Stimulated activated CD4-positive, alpha-beta T cell treated with anti-CD3 and anti-CD28 coated beads, Interleukin-4, amount 100 ng/mL, for 4 hours (primary cell): ENCODE results near the gene EIF2A.
"Not testable (repeated sequence)": the region's sequence is repeated elsewhere in the genome, so short reads cannot be mapped to it uniquely, and the experiment has no call there.

Experiments
- DNase-seq, 2 experiments: peaks; one replicate each; pipeline ENCODE4 v3.0.0-alpha.2; 2020

EIF2A gene

DNA sequence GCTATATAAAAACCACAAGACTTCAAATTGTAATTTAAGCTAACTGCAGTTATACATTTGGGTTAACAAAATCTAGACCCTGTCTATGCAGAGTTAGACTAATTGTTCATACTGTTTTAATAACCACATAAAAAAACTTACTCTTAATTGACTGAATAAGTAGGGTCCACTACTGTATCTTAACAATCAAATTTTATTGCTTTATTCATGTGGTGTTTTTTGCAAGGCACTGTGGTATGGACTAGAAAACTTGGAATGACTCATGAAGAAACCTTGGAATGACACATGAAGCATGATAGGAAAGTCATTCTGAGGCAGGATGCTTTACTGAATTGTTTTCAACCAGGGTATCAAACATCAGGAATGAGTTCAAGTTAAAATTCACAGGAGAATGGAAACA lies 2.5 kb upstream of the EIF2A start:
- DNase-seq, result no peak

DNA sequence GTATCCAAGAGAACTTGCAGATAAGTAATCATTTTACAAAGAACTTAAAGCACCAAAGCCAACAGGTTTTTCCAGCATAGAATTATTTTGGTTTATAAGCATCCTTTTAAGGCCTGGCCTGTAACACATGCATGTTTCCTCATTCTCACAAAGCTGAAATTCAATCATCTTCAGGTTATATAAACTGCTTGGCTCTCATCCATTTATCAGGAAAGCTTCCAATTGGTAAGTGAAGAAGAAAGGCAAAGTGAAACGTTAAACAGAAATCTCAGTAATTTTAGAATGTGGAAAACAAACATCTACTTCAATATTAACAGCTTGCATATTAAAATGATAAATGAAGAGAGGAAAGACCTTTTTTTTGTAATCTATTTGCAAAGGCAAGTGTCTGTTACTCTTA lies 1.9 kb upstream of the EIF2A start:
- no peak for DNase-seq

DNA sequence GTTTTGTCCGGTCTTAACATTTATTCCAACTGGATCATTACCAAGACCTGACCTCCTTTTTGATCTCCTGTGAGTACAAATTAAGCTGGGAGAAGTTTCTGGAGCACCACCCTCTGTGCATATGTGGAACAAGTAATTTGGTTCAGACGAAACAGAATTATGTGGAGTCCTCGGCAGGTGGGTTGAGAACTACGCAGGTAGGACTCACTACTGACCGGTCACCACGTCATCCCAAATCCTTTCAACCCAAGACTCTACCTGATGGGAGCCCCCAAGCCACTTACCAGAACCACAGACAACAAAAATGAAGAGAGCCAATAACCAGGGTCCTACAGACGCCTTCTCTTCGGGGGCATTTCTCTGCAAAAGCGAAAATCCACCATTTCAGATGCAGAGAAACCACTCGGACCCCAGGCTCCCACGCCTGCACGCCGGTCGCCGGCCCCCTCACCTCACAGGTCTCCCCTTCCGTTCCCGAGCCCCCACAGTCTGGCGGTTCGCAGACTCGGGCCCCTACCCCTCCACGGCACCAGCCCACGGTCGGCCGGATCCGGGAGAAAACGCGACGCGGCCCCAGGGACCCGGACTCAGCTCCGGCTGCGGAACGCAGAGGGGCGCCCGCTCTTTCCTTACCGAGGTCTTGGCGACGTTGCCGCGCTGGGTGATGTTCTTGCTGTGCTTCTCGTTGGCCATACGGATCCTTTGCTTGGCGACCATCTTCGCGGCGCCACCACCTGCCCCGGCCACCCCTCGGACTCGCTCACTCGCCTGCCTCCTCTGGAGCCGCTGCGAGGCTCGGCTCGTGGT lies 965 bp upstream of the EIF2A start:
- peak in 1 of 2 experiments; percentile 22 for DNase-seq

DNA sequence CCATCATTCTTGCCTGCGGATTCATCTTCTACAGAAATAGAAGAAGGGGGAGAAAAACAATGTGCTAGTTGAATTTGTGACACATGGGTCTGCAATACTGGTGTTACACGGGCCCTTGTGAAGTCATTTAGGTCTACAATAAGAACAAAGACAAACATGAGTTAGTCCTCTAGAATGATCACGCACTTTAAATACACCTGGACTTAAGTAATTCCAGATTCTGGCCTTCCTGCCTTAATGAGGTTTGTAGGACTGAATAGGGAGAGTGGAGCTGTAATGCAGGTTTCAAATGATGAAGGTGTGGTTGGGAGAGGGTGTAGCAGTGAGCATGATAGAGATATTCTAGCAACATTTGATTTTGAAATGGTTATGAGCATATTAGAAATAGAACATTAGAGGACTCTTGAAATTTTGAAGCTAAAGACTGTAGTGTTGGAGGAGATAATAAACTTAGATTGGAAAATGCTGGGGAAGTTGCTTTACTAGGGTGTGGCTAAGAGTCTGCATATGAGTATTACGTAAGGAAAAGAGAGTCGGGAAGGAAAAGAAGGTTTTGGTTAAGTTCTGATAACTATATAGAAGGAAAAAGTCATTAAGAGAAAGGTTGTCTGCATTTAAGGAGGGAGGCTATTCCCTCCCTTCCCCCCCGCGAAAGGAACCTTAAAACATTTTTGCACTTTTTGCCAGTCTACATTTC lies 606 bp downstream of the EIF2A start:
- no peak for DNase-seq

DNA sequence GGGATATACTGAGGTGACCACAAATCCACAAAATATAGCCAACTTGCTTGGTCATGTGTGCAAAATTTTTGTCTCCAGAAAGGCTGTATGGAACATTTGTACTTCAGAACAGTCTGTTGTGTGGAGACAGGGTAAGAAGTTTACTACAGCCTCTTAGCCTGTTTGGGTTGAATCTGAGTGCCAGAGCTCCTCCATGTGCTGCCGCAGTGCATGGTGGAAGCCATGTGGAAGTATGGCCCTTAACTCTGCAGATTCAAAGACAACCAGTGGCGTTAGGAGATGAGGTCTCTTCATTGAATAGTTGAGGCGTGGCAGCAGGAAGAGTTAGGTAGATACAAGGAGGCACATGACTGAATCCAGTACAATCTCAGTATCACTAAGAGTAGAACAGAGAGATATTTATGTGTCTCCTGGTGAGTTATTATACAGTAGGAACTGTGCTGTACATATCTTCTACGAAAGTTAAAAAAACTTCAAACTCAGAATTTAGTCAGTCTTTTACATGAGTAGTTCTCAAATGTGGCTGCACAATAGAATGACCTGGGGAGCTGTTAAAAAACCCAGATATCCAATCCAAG lies 9.4 kb downstream of the EIF2A start:
- no peak for DNase-seq

DNA sequence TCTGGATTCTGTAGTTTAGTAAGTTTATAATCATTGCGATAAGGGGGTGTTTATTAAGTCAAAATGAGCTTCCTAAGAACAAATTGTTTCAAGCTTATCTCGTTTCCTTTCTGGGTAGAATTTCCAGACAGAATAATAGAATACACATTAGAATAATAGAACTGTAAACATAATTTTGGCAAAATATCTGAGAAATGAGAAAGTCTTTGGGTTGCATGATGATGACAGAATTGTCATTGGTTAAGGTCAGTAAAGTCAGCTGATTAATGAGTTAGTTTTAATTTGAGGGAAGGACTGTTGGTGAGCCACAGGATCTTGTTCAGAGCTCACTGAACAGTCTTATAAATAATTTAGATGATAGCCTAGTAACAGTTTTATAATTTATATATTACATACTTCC lies 10.2 kb downstream of the EIF2A start:
- DNase-seq, result no peak

DNA sequence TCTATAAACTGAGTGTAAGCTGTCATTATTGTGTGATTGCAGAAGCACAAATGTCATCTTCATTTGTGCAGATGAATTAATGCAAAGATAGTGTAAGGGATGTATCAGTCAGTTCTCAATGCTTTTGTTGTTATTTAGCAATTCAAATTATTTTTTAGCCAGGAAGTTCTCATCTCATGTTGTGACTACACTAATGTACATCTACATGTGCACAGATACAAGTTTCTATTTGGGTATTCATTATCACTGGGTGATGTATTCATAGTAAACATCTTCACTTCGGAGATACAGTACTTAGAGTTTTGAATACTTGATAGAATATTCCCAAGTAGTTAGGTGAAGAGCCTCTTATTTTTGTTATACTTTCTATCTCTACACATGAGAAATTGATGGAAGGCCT lies 11.1 kb downstream of the EIF2A start:
- no peak for DNase-seq

DNA sequence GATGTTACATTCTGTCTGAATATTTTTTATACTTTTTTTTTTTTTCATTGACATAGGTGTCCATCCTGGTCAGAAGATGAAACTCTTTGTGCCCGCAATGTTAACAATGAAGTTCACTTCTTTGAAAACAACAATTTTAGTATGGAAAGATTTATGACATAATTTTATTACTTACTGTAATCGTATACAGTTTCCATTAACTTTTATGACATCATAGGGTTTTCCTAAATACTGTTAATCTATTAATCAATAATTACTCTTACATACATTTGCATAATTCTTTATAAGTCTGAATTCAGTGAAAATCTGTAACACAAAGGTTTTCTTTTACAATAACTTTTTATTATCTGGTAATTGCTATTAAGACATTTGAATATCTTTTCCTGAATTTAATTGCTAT lies 17.7 kb downstream of the EIF2A start:
- no peak for DNase-seq

DNA sequence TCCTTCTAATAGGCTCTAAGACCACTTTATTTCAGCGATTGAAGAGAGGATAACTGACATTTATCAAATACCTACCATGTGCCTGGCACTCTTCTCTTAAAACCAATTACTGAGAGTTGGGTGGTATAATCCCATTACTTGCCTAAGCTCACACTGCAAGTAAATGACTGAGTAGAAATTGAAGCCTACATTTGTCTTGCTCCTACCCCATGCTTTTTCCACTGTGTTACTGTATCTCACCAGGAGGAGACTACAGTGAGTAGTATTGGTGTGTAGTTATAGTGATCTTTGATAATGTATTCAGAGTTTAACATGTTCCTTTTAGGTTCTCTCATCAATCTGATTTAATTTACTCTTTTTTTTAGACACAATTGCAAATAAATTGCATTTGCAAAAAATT lies 20.7 kb downstream of the EIF2A start:
- DNase-seq, result no peak

DNA sequence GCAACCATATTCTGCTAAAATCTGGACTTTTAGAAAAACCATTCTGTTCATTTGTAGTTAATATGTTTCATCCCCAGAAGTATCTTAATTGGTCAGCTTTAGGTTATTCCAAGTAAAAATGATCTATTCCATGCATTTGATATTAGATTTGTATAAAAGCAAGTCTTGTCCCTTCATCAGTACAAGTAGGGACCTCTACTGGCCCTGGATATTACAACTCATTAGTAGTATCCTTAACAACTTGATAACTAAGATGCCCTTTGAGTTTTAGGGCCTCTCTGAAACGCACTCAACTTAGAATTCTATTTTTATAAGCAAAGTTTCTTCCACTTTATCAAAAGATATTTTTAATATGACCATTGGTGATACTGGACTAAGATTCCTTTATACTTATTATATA lies 31.3 kb downstream of the EIF2A start:
- DNase-seq, result no peak

DNA sequence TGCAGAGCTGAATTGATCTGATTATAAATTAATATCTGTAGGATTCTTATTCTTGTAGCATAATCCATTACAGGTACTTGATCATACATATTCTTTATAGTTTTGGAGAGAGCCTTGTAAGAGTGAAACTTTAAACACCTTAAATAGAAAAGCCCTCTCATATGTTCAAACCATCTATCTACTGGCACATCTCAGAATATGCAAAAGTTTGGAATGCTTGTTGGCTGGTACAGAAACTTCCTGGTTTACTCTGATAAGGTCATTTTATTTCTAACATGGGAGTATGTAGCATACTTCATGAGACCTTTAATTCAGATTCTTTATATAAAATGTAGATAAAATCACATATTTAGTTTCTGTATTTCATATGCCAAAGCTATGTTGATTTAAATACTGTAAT lies 34.6 kb downstream of the EIF2A start:
- DNase-seq, result no peak

DNA sequence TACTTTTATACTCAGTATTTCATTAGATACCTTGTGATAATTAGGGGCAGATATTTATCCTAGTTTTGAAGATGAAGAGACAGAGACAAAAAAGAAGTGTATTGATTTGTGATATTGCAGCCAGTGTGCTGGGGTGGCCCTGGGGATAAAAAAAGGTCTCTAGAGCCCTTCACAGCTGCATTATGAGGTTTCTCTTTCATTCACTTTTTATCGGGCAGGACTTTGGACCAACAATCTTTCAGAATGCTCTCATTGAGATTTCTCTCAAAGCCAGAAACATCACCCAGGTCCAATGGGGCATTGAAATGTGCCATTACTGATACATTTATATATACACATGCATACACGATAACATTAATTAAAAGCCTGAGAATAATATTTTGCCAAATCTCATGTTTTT lies 36.0 kb downstream of the EIF2A start:
- DNase-seq, result no peak

DNA sequence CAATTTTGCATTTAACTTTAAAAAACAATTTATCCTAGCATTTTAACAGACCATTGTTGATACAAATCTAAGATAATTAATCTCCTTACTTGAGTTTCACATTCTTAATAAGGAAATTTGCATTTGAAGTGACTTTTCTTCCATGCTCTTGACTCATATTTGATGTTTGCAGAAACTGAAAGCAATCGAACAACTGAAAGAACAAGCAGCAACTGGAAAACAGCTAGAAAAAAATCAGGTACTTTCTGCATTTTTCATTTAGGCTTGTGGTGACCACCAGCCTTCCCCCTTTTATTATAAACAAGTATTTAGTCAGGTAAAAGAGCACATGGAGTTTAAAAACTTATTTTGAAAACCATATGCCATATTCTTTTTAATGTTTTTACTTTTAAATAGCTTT lies 36.4 kb downstream of the EIF2A start:
- no peak for DNase-seq

DNA sequence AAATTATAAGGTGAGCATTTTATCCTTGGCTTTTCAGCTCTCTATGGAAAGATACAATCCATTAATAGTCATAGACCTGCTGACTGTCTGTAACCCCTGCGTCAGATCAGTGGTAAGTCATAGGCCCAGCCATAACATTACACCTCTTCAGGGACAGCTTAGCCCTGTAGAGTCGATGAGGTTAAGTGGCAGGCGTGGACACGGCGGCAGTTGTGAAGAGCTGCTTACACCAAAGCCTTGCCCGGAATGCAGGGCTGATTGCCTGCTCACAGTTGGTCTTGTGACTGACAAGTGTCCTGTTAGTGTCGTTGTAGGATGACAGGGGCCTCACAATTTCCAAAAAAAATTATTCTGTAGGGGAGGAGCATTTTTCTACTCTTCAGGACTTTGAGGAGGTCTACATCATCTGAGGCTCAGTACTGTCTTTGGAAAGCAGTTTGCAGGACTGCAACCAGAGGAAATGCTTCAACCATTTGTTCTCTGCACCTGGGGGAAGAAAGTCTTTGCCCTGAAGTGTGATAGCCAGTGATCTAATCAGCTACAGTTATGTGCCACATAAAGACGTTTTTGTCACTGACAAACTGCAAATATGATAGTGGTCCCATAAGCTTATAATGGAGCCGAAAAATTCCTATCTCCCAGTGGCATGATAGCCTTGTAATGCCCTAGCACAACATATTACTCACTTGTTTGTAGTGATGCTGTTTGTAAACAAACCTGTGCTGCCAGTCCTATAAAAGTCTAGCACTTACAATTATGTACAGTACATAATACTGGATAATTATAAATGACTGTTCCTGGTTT lies 41.6 kb downstream of the EIF2A start:
- no peak for DNase-seq

DNA sequence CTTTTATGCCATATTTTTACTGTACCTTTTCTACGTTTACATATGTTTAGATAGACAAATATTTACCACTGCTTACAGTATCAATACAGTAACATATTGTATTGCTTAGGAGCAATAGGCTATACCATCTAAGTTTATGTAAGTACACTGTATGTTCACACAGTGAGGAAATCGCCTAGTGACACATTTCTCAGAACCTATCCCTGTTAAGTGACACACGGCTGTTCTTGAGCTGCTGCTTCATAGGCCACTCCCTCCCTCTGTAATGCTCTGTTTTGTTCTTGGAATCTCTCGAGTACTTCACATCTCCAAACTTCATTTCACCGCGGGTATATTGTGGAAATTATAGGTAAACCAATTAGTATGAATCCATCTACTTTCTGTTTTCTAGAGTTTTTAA lies 43.2 kb downstream of the EIF2A start:
- DNase-seq, result no peak

DNA sequence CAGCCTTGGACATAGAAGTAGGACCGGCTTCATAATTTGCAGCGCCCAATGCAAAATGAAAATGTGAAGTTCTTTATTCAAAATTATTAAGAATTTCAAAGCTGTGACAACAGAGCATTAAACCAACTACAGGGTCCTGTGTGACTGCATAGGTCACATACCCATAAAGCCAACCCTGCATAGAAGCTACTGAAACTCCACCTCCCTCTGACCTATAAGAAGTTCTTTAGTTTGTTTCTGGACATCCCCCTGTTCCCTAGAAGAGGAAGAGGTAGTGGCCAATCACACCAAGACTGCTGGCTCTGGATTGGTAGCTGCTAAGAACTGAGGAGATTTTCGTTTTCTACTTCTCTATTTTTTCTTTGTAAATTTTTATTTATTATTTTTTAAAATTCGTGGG lies 47.6 kb downstream of the EIF2A start:
- no peak for DNase-seq

DNA sequence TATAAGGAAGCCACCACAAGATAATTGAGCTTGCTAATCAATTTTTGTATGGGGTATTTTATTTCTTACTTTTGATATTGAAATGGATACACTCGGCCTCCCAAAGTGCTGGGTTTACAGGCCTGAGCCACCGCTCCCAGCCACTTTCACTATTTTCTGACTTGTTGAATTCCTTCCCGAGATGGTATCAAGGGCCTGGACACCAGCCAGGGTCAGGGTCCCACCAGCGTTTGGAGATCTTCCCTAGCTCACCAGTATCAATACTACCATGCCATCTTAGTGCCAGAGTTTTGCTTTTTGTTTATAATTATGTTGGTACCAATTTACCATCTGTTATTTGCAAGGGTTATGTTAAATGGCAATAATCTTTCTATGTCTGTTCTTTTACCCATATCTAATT lies 51.1 kb downstream of the EIF2A start:
- DNase-seq, result no peak

DNA sequence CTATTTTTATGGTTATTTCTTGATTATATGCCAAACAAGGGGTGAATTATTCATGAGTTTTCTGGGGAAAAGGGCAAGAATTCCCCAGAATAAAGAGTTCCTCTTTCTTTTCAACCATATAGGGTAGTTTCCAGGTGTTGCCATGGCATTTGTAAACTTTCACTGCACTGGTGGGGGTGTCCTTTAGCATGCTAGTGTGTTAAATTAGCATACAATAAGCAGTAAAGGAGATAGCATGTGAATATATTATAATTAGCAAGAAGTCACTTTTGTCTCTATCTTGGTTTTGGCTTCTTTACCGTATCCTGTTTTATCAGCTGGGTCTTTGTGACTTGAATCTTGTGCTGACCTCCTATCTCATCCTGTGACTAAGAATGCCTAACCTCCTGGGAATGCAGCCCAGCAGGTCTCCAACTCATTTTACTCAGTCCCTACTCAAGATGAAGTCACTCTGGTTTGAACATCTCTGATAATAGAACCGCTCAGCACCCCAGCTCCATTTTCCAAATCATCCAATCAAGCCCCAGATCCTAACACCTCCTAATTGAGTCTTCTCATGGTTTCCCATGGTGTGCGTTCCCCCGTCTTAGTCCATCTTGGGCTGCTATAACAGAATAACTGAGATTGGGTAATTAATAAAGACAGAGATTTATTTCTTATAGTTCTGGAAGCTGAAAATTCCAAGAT lies 53.2 kb downstream of the EIF2A start:
- DNase-seq, result no peak

DNA sequence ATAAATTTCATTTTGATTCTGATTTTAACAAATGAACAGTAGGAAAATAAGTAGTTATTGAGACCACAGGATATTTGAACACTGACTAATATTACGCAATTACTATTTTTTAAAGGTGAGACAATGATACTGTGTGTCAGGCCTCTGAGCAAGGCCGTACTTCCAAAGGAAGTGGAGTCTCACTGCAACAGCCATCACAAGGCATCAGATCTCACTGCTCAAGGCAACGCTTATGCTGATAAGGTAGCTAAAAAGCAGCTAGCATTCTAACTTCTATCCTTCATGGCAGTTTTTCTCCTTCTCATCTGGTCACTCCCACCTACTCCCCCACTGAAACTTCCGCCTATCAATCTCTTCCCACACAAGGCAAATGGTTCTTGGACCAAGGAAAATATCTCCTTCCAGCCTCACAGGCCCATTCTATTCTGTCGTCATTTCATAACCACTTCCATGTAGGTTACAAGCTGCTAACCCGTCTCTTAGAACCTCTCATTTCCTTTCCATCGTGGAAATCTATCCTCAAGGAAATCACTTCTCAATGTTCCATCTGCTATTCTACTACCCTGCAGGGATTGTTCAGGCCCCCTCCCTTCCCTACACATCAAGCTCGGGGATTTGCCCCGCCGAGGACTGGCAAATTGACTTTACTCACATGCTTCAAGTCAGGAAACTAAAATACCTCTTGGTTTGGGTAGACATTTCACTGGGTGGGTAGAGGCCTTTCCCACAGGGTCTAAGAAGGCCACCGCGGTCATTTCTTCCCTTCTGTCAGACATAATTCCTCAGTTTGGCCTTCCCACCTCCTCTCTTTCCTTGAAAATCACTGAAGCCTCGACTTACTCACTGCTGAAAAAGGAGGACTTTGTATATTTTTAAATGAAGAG lies 54.3 kb downstream of the EIF2A start:
- DNase-seq, result not testable (repeated sequence)

DNA sequence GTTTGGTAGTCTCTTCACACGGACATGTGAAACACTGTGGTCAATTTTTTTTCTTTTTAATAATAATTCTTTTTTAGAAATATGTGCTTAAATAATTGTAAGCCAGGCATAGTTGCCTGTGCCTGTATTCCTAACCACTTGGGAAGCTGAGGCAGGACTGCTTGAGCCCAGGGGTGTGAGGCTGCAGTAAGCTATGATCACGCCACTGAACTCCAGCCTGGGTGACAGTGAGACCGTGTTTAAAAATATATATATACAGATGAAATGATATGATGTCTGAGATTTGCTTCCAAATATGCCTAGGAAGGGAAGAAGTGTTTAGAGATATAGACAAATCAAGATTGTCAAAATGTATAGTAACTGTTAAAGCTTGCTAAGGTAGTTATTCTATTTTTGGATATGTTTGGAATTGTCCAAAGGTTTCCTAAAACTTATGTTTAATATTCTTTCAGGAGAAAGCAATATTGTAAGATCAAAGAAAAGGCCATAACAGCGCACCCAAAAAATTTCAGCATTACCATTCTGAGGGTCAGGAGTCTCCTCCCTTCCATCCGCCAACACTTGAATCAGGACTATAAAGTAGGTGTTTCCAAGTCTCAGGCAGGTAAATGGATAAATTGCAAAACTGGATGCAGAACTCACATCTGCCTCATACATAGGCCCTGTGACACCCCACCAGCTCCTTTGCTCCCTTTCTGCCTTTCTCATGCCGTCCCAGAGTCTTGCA lies 56.0 kb downstream of the EIF2A start:
- DNase-seq, result no peak
